PC-3 (cell line): ENCODE data around the gene ARL4C.

Experiments used
- CTCF ChIP-seq: fragments of 300-600 bp; sonication (generic); conservative IDR thresholded peaks from 2 replicates; pipeline ENCODE4 v1.5.1; 2017; ENCODE audit warnings: antibody characterized with exemption, low read depth, mild to moderate bottlenecking, low read length
- EZH2 ChIP-seq: fragments of 300-600 bp; sonication (generic); IDR thresholded peaks from one replicate; pipeline ENCODE4 v1.6.1; 2017; ENCODE audit warnings: antibody characterized with exemption, mild to moderate bottlenecking, low read length; ENCODE audit not compliant: unreplicated experiment

GRCh38 chr2:234517971-234518370, 21.1 kb upstream of the ARL4C start:
- TF ChIP-seq CTCF (no peak), EZH2 (no peak)
